Thoracic aorta (tissue), 2 donors: ENCODE results near the gene KLF14. TPM values are rescaled to one million over a fixed set of nuclear protein-coding genes. Genes with fewer than 3 reads are reported as not detected.
A peak's percentile ranks its signal among the peaks of the same experiment; 100 is the strongest.

Source experiments
- ATAC-seq: fragments of 150-250 bp; one replicate; pipeline ENCODE4 v1.8.0; 2017; ENCODE audit warnings: low read depth; ENCODE audit not compliant: insufficient number of reproducible peaks, low FRiP score
- DNase-seq: peaks from one replicate; pipeline ENCODE4 v3.0.0-alpha.2; 2020; ENCODE audit warnings: low spot score
- H3K27ac ChIP-seq, 2 donors: fragments of 200-600 bp; sonication (generic); 1 replicate in 1 of 2; 2 replicates in 1 of 2; pipeline ENCODE4 v1.5.1; 2016; ENCODE audit warnings: mild to moderate bottlenecking in 2 of 2, moderate library complexity in 2 of 2
- H3K27me3 ChIP-seq: fragments of 200-600 bp; sonication (generic); replicated peaks from 2 replicates; pipeline ENCODE4 v1.6.0; 2016; ENCODE audit warnings: mild to moderate bottlenecking; ENCODE audit not compliant: insufficient read depth
- H3K36me3 ChIP-seq: fragments of 200-600 bp; sonication (generic); one replicate; pipeline ENCODE4 v1.5.1; 2016
- H3K4me1 ChIP-seq, 2 donors: fragments of 200-600 bp; sonication (generic); 1 replicate in 1 of 2; 2 replicates in 1 of 2; pipeline versions ENCODE4 v1.5.1 to v1.6.0; 2016; ENCODE audit warnings: low read depth in 2 of 2, mild to moderate bottlenecking in 1 of 2; ENCODE audit not compliant: control insufficient read depth in 1 of 2
- H3K4me3 ChIP-seq: fragments of 200-600 bp; sonication (generic); 2 replicates; pipeline ENCODE4 v1.5.1; 2016; ENCODE audit warnings: mild to moderate bottlenecking
- H3K9me3 ChIP-seq: fragments of 200-600 bp; sonication (generic); 2 replicates; pipeline ENCODE4 v1.5.1; 2016
- CTCF ChIP-seq: fragments of 200-600 bp; sonication (generic); IDR thresholded peaks from one replicate; pipeline ENCODE4 v1.5.1; 2019; ENCODE audit warnings: antibody characterized with exemption
- total RNA-seq, 2 donors: library from RNA; depleted of rRNA; stranded (reverse); fragments of >200 nt; gene quantifications; one replicate each; pipeline versions ENCODE4 v1.1.0 to v1.2.3, GENCODE V29; 2016

KLF14 gene
- total RNA-seq, 2 donors from 2014 or later: not detected

- Histone ChIP-seq H3K4me3 (no peak overlapping the region), H3K36me3 (no peaks in the 10 kb centered on the region), H3K4me1 (no peaks in the 10 kb centered on the region), H3K27ac (no peak overlapping the region), H3K9me3 (no peaks in the 10 kb centered on the region), H3K27me3 (no peaks in the 10 kb centered on the region)
- DNase-seq: no peak
- TF ChIP-seq CTCF: no peak
- ATAC-seq: no peak
Observed at GRCh38 chr7:130741331-130741995, 7.5 kb upstream of the KLF14 start.

- no peaks in the 10 kb centered on the region for H3K4me1 ChIP-seq
- no peak overlapping the region for H3K4me3 ChIP-seq
- H3K27me3 ChIP-seq: no peaks in the 10 kb centered on the region
- H3K36me3 ChIP-seq: no peaks in the 10 kb centered on the region
- DNase-seq (no peak), ATAC-seq (no peak)
- no peak overlapping the region for H3K27ac ChIP-seq
- TF ChIP-seq CTCF: no peak
- no peaks in the 10 kb centered on the region for H3K9me3 ChIP-seq
Observed at GRCh38 chr7:130740606-130741005, 6.6 kb upstream of the KLF14 start.

DNA sequence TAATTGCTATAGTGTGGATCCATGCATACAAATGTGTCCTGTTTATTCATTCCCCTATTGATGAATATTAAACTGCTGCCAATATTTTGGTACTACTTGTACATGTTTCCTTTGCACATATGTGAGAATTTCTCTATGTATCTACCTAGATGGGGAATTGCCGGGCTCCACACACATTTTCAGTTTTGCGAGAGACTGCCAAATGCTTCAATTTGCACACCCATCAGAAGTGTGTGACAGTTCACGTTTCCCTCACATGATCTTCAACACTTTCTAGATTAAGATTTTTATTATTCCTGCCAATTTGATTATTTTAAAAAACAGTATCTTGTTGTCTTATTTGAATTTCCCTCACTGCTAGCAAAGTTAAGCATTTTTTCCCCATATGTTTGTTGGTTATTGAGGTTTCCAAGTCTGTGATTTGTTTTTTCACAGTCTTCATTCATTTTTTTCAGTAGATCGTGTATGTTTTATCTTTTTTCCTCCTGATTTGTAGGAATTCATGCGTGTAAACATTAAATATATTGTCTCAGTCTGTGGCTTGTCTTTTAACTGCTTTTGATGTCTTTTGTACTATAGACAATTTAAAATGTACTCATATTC lies 2.4 kb upstream of the KLF14 start:
- no peak for DNase-seq
- Histone ChIP-seq H3K27me3 (peaks cover 10% of the 10 kb centered on the region), H3K4me1 (no peaks in the 10 kb centered on the region), H3K9me3 (peaks cover 30% of the 10 kb centered on the region), H3K36me3 (no peaks in the 10 kb centered on the region), H3K4me3 (no peak overlapping the region), H3K27ac (no peak overlapping the region)
- no peak for ATAC-seq
- TF ChIP-seq CTCF: no peak

GRCh38 chr7:130734815-130735716 lies 1.1 kb upstream of the KLF14 start:
- ATAC-seq: no peak
- peaks cover 10% of the 10 kb centered on the region for H3K27me3 ChIP-seq
- peaks cover 30% of the 10 kb centered on the region for H3K9me3 ChIP-seq
- no peaks in the 10 kb centered on the region for H3K4me1 ChIP-seq
- H3K4me3 ChIP-seq: peak overlapping the region; percentile 66
- no peaks in the 10 kb centered on the region for H3K36me3 ChIP-seq
- no peak overlapping the region for H3K27ac ChIP-seq
- no peak for DNase-seq
- no peak for TF ChIP-seq CTCF
